Gastrocnemius medialis (tissue), 4 donors: ENCODE results near the gene FOXO6. TPM values are rescaled to one million over a fixed set of nuclear protein-coding genes. Genes with fewer than 3 reads are reported as not detected.

ENCODE experiments used
- ATAC-seq, 2 donors: fragments of 150-250 bp; one replicate each; pipeline ENCODE4 v1.9.1; 2016
- DNase-seq, 2 donors: peaks; one replicate each; pipeline ENCODE4 v3.0.0-alpha.2; 2019
- H3K27ac ChIP-seq, 4 donors: fragments of 200-600 bp; sonication (generic); 1 replicate in 1 of 4; 2 replicates in 3 of 4; pipeline ENCODE4 v1.5.1; 2016 to 2018; ENCODE audit warnings: mild to moderate bottlenecking in 2 of 4, moderate library complexity in 1 of 4
- H3K27me3 ChIP-seq, 3 donors: fragments of 200-600 bp; sonication (generic) in 2 of 3; 1 replicate in 1 of 3; 2 replicates in 2 of 3; pipeline versions ENCODE4 v1.5.1 to v1.6.0; 2016 to 2019; ENCODE audit warnings: mild to moderate bottlenecking in 1 of 3, moderate library complexity in 1 of 3
- H3K36me3 ChIP-seq, 2 donors: fragments of 200-600 bp; sonication (generic) in 1 of 2; one replicate each; pipeline ENCODE4 v1.5.1; 2017 to 2018
- H3K4me1 ChIP-seq, 2 donors: fragments of 200-600 bp; sonication (generic) in 1 of 2; one replicate each; pipeline ENCODE4 v1.5.1; 2016 to 2017; ENCODE audit warnings: mild to moderate bottlenecking in 2 of 2
- H3K4me3 ChIP-seq, 4 donors: fragments of 200-600 bp; sonication (generic) in 3 of 4; 1 replicate in 1 of 4; 2 replicates in 3 of 4; pipeline ENCODE4 v1.5.1; 2016 to 2019; ENCODE audit warnings: mild to moderate bottlenecking in 2 of 4
- H3K9me3 ChIP-seq, 3 donors: fragments of 200-600 bp; sonication (generic) in 2 of 3; 1 replicate in 1 of 3; 2 replicates in 2 of 3; pipeline ENCODE4 v1.5.1; 2016 to 2019
- CTCF ChIP-seq, 5 experiments: fragments of 450-650 bp in 3 of 5; fragments of 200-600 bp in 2 of 5; sonication (generic) in 2 of 5; IDR thresholded peaks in 4 of 5; conservative IDR thresholded peaks in 1 of 5; 1 replicate in 4 of 5; 2 replicates in 1 of 5; pipeline ENCODE4 v1.5.1; 2016 to 2019; ENCODE audit warnings: antibody characterized with exemption in 5 of 5, mild to moderate bottlenecking in 3 of 5, moderate library complexity in 3 of 5
- POLR2A ChIP-seq, 2 donors: fragments of 450-650 bp; IDR thresholded peaks; one replicate each; pipeline ENCODE4 v1.6.1; 2017; ENCODE audit warnings: antibody characterized with exemption in 2 of 2, mild to moderate bottlenecking in 2 of 2, moderate library complexity in 2 of 2
- in situ Hi-C, 4 donors: fragments of 200-750 bp; cut with MboI; loops; one replicate each; pipeline versions ENCODE4 v1.15.0 to v1.8.0; 2017; ENCODE audit warnings: low sequenced_read_pairs in 4 of 4
- intact Hi-C: fragments of 100-400 bp; cut with DNase I; formaldehyde crosslinking; loops from one replicate; pipeline ENCODE4 v1.15.1; 2023; ENCODE audit warnings: low total_unique reads
- total RNA-seq, 4 donors: library from RNA; depleted of rRNA; stranded (reverse); fragments of >200 nt; gene quantifications; one replicate each; pipeline versions ENCODE4 v1.1.0 to v1.2.3, GENCODE V29; 2016

FOXO6 gene
- total RNA-seq, 4 donors from 2014 or later = 0.20 to 3.9 (median 0.94) TPM

GRCh38 chr1:41341365-41341683, 19.9 kb upstream of the FOXO6 start:
- intact Hi-C loops = loop anchor here (2.0 kb wide), 1 partner anchor 19 kb away; no protein-coding TSS in a partner anchor

GRCh38 chr1:41341772-41342562, 19.3 kb upstream of the FOXO6 start:
- H3K9me3 ChIP-seq = peaks cover 0 to 7% (median 0%) of the 10 kb centered on the region in 3 donors
- ATAC-seq (peak; percentile 62 to 81), DNase-seq (peak in 1 of 2 donors; percentile 71)
- in situ Hi-C loops (no loop called here), intact Hi-C loops (loop anchor here (1.0 to 2.0 kb wide), 2 partner anchors 19 kb away; partner anchors contain the start of gene FOXO6)
- TF ChIP-seq CTCF (IDR thresholded peaks at IDR 0.05 in 4 of 5, conservative IDR thresholded peaks at IDR 0.05 in 1 of 5) (peak in 1 of 5 experiments; percentile 9), POLR2A (IDR thresholded peaks at IDR 0.05) (no peak)
- H3K27ac ChIP-seq = peak overlapping the region; percentile 86 to 98 (median 92)
- H3K27me3 ChIP-seq = no peaks in the 10 kb centered on the region
- H3K36me3 ChIP-seq = no peaks in the 10 kb centered on the region
- H3K4me3 ChIP-seq = peak overlapping the region in 1 of 4 donors; percentile 6
- H3K4me1 ChIP-seq = peaks cover 33% of the 10 kb centered on the region in 2 donors

More at GRCh38 chr1:41341365-41341683, 19.9 kb upstream of the FOXO6 start:
- no peak overlapping the region for H3K4me3 ChIP-seq
- peaks cover 33% of the 10 kb centered on the region in 2 donors for H3K4me1 ChIP-seq
- no peak for ATAC-seq
- in situ Hi-C loops = no loop called here
- peak overlapping the region; percentile 86 to 98 (median 92) for H3K27ac ChIP-seq
- H3K9me3 ChIP-seq = peaks cover 0 to 7% (median 0%) of the 10 kb centered on the region in 3 donors
- no peaks in the 10 kb centered on the region for H3K36me3 ChIP-seq
- no peaks in the 10 kb centered on the region for H3K27me3 ChIP-seq
- no peak for DNase-seq
- TF ChIP-seq CTCF (IDR thresholded peaks at IDR 0.05 in 4 of 5, conservative IDR thresholded peaks at IDR 0.05 in 1 of 5) (no peak), POLR2A (IDR thresholded peaks at IDR 0.05) (no peak)

GRCh38 chr1:41342774-41343355, 18.4 kb upstream of the FOXO6 start:
- Histone ChIP-seq H3K4me1 (peaks cover 33% of the 10 kb centered on the region in 2 donors), H3K4me3 (peak overlapping the region in 1 of 4 donors; percentile 6), H3K27me3 (no peaks in the 10 kb centered on the region), H3K27ac (peak overlapping the region; percentile 86 to 98 (median 92)), H3K9me3 (peaks cover 0 to 7% (median 0%) of the 10 kb centered on the region in 3 donors), H3K36me3 (no peaks in the 10 kb centered on the region)
- DNase-seq (peak; percentile 85), ATAC-seq (peak; percentile 96 to 98)
- in situ Hi-C loops = no loop called here
- intact Hi-C loops = loop anchor here (1.0 kb wide), 2 partner anchors 18 to 76 kb away; partner anchors contain the start of gene FOXO6
- TF ChIP-seq CTCF (IDR thresholded peaks at IDR 0.05 in 4 of 5, conservative IDR thresholded peaks at IDR 0.05 in 1 of 5) (no peak), POLR2A (IDR thresholded peaks at IDR 0.05) (peak; percentile 59 to 67)

- Histone ChIP-seq H3K9me3 (peaks cover 0 to 2% (median 0%) of the 10 kb centered on the region in 3 donors), H3K27ac (peak overlapping the region; percentile 86 to 98 (median 92)), H3K36me3 (no peaks in the 10 kb centered on the region), H3K4me3 (no peak overlapping the region), H3K4me1 (peaks cover 33% of the 10 kb centered on the region in 2 donors), H3K27me3 (no peaks in the 10 kb centered on the region)
- no peak for TF ChIP-seq CTCF (IDR thresholded peaks at IDR 0.05 in 4 of 5, conservative IDR thresholded peaks at IDR 0.05 in 1 of 5)
- no peak for TF ChIP-seq POLR2A (IDR thresholded peaks at IDR 0.05)
- no peak for DNase-seq
- no peak for ATAC-seq
- in situ Hi-C loops = no loop called here
- intact Hi-C loops = loop anchor here (1.0 kb wide), 1 partner anchor 75 kb away; no protein-coding TSS in a partner anchor
These were observed 17.2 kb upstream of the FOXO6 start for GRCh38 chr1:41343790-41344699.
